Retinal pigment epithelial cell (primary cell): ENCODE data around the gene HPX.

ENCODE experiments used
- DNase-seq: peaks from one replicate; pipeline ENCODE4 v3.0.0-alpha.2; 2010; ENCODE audit warnings: low read depth
- H3K4me3 ChIP-seq: 2 replicates; pipeline ENCODE4 v1.5.1; 2011; ENCODE audit warnings: mild to moderate bottlenecking, low read length, control low read depth, moderate library complexity
- TF ChIP-seq, protein P1 (sequence below): conservative IDR thresholded peaks from 2 replicates; pipeline ENCODE4 v1.5.1; 2011; ENCODE audit warnings: low read depth, low read length, control low read depth, inconsistent platforms

HPX gene

DNA sequence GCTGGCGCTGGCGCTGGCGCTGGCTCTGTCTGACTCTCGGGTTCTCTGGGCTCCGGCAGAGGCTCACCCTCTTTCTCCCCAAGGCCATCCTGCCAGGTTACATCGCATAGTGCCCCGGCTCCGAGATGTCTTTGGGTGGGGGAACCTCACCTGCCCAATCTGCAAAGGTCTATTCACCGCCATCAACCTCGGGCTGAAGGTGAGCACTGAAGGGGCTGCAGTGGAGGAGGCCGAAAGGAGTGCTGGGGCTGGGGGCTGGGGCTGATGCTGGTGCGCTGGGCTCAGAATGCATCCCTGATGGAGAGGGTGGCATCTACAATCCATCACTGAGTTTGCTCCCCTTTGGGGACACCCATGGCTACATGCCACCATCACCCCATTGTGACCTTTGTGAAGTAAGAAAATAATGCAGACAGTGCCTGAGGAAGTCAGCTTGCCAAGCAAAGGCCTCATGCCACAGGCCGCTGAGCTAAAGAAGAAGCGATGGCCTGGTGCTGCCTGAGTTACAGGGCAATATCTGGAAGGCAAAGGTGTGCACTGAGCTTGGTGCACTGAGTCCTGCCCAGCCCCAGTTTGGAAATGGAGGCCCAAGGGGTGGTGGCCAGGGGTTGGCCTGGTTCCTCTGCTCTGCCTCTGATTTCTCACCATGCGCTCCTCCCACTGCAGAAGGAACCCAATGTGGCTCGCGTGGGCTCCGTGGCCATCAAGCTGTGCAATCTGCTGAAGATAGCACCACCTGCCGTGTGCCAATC is 49.9 kb downstream of the HPX start:
- no peak for DNase-seq
- peak overlapping the region; percentile 74 for H3K4me3 ChIP-seq
- TF ChIP-seq, protein P1, sequence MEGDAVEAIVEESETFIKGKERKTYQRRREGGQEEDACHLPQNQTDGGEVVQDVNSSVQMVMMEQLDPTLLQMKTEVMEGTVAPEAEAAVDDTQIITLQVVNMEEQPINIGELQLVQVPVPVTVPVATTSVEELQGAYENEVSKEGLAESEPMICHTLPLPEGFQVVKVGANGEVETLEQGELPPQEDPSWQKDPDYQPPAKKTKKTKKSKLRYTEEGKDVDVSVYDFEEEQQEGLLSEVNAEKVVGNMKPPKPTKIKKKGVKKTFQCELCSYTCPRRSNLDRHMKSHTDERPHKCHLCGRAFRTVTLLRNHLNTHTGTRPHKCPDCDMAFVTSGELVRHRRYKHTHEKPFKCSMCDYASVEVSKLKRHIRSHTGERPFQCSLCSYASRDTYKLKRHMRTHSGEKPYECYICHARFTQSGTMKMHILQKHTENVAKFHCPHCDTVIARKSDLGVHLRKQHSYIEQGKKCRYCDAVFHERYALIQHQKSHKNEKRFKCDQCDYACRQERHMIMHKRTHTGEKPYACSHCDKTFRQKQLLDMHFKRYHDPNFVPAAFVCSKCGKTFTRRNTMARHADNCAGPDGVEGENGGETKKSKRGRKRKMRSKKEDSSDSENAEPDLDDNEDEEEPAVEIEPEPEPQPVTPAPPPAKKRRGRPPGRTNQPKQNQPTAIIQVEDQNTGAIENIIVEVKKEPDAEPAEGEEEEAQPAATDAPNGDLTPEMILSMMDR, result no peak

DNA sequence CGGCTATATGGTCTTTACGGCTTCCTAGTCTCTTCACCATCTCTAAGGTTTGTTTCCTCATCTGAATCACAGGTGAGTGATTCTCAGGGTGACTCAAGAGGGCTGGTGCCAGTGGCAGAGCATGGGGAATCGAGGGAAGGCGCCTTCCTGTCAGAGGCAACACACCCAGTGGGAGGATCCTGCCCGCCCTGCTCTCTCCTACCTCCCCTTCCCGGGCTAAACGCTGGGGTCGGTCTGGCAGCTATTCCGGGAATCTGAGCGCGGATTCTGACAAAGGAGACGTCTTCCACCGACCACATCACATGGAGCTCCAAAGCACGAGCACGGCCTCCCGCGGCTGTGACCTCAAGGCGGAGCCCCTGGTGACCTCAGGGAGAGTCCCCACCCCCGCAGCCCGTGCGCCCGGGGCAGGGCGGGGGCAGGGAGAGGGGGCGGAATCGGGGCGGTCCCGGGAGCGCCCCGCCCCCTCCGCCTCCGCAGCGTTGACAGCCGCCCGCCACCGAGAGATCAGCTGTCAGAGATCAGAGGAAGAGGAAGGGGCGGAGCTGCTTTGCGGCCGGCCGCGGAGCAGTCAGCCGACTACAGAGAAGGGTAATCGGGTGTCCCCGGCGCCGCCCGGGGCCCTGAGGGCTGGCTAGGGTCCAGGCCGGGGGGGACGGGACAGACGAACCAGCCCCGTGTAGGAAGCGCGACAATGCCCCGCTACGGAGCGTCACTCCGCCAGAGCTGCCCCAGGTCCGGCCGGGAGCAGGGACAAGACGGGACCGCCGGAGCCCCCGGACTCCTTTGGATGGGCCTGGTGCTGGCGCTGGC is 50.7 kb downstream of the HPX start, which contains the start of gene SMPD1:
SMPD1 (plus strand) TSS at position 570 of the 813 bp plus-strand sequence; CDS start at position 695, 125 bp downstream.
- TF ChIP-seq, protein P1, result no peak
- DNase-seq, result peak; percentile 37
- peak within 1 kb of the TSS; percentile 74 for H3K4me3 ChIP-seq

DNA sequence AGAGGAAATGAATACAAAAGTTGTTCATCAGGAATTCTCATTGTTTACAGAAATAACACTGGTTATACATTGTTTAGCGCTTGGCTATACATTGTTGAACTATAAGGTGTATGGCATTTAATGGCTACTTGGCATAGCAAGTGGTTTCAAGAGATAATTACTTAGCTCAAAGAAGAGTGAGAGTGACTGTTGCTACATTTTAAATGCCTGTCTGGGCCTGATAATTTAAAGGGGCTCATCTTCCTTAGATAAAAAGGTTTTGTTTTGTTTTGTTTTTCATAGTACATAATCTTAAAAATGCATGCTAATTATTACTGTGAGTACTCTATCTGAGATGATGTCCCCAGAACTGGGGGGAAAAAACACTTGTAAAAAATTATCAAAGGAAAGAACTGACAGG is 52.0 kb downstream of the HPX start:
- TF ChIP-seq, protein P1, result no peak
- H3K4me3 ChIP-seq, result no peak overlapping the region

DNA sequence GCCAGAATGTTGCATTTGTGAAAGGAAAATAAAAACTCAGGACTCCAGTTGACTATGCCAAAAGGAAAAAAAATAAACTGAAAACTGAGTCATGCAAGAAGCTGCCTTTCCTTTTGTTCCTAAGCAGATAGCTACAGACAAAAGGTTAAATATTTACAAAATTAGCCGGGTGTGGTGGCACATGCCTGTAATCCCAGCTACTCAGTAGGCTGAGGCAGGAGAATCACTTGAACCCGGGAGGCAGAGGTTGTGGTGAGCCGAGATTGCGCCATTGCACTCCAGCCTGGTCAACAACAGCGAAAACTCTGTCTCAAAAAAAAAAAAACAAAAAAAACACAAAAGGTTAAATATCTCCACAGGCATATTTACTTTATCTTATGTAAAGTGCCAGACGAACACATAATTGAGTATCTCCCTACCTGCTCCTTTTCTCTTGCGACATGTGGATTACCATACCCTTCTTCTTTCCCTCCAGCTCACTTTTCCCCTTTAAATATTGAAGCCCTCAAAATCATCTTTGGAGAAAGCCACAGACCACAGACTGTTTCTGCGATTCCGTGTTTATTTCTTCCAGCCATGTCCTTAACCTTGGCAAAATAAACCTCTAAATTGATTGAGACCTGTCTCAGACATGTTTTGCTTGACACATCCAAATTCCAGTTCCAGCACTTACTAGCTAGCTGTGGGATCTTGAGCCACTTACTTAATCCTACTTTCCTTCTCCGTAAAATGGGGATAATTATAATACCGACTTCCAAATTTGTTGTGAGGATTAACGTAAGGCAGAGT is 52.8 kb downstream of the HPX start:
- TF ChIP-seq, protein P1, result no peak
- no peak for DNase-seq
- no peak overlapping the region for H3K4me3 ChIP-seq

More for the DNA sequence above, 52.0 kb downstream of the HPX start:
- DNase-seq, result no peak

DNA sequence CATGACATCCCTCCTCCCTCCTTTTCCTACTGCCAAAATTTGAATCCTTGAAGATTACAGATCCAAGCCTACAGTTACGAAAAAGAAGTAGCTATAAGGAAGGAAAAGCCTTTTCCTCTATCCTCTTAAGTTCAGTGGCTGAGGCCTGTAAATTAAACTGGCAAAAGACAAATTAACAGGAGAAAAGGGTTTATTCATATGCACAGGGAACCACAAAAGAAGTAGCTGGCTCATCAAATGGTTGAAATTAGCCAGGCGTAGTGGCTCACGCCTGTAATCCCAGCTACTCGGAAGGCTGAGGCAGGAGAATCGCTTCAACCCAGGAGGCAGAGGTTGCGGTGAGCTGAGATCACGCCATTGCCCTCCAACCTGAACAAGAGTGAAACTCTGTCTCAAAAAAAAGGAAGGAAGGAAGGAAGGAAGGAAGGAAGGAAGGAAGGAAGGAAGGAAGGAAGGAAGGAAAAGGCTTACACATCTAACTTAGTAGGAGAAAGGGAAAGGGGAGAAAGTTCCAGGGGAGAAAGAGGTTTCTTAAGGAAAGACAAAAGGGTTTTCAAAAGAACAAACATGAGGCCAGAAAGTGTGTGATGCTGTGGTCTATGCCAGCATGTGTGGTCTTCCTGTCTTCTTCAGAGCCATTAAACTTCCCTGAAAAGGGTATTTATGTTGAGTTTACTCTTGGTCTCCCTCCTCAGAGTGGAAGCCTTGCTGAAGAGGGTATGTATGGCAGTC is 55.6 kb downstream of the HPX start:
- no peak overlapping the region for H3K4me3 ChIP-seq
- DNase-seq, result no peak
- TF ChIP-seq, protein P1, result no peak
